ENCODE results near the gene CAB39L. TPM values are rescaled to one million over a fixed set of nuclear protein-coding genes. Genes with fewer than 3 reads are reported as not detected.
"Not testable (repeated sequence)": the region's sequence is repeated elsewhere in the genome, so short reads cannot be mapped to it uniquely, and the experiment has no call there.

Gene CAB39L
- total RNA-seq, 1 donor from 2014 or later = 6.8 TPM

DNA sequence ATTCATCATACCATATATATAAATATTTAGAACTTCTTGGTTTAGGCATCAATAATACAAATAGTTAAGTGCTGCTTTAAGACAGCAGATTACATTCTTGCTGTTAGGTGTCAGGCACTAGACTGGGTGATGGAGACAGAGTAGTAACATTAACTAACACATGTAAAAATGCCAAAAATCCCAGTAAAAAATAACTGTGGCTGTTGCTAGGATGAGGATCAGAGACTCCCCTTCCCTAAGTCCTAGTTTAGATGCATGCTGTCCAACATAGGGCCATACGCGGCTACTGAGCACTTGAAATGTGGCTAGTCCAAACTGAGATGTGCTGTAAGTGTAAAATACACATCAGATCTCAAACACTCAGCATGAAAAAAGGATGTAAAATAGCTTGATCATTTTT is 101.4 kb downstream of the CAB39L start:
- Histone ChIP-seq H3K4me1 (ENCODE audit: control insufficient read depth in 3 of 3, insufficient read depth in 3 of 3, low read length in 3 of 3) (no peaks in the 10 kb centered on the region), H3K27me3 (ENCODE audit: control insufficient read depth in 3 of 3, insufficient read depth in 3 of 3, low read length in 3 of 3) (no peaks in the 10 kb centered on the region), H3K9ac (ENCODE audit: low read depth in 1 of 3, low read length in 3 of 3) (no peak overlapping the region), H3K36me3 (ENCODE audit: control insufficient read depth in 3 of 3, insufficient read depth in 3 of 3, low read length in 3 of 3) (peaks cover 0 to 3% (median 2%) of the 10 kb centered on the region in 3 donors), H3K9me3 (ENCODE audit: control insufficient read depth in 3 of 3, low read length in 3 of 3) (no peaks in the 10 kb centered on the region), H3K4me3 (ENCODE audit: low read length in 3 of 3) (no peak overlapping the region), H3K27ac (ENCODE audit: low read depth, low read length) (no peak overlapping the region)

- Histone ChIP-seq H3K27ac (ENCODE audit: low read depth, low read length) (no peak overlapping the region), H3K27me3 (ENCODE audit: control insufficient read depth in 3 of 3, insufficient read depth in 3 of 3, low read length in 3 of 3) (no peaks in the 10 kb centered on the region), H3K4me3 (ENCODE audit: low read length in 3 of 3) (no peak overlapping the region), H3K4me1 (ENCODE audit: control insufficient read depth in 3 of 3, insufficient read depth in 3 of 3, low read length in 3 of 3) (no peaks in the 10 kb centered on the region), H3K9ac (ENCODE audit: low read depth in 1 of 3, low read length in 3 of 3) (no peak overlapping the region), H3K9me3 (ENCODE audit: control insufficient read depth in 3 of 3, low read length in 3 of 3) (no peaks in the 10 kb centered on the region), H3K36me3 (ENCODE audit: control insufficient read depth in 3 of 3, insufficient read depth in 3 of 3, low read length in 3 of 3) (peaks cover 0 to 3% (median 2%) of the 10 kb centered on the region in 3 donors)
These were observed 101.9 kb downstream of the CAB39L start for GRCh38 chr13:49341941-49342340.

GRCh38 chr13:49341517-49341916 is 102.3 kb downstream of the CAB39L start:
- Histone ChIP-seq H3K4me1 (ENCODE audit: control insufficient read depth in 3 of 3, insufficient read depth in 3 of 3, low read length in 3 of 3) (no peaks in the 10 kb centered on the region), H3K27me3 (ENCODE audit: control insufficient read depth in 3 of 3, insufficient read depth in 3 of 3, low read length in 3 of 3) (no peaks in the 10 kb centered on the region), H3K9me3 (ENCODE audit: control insufficient read depth in 3 of 3, low read length in 3 of 3) (no peaks in the 10 kb centered on the region), H3K9ac (ENCODE audit: low read depth in 1 of 3, low read length in 3 of 3) (no peak overlapping the region), H3K4me3 (ENCODE audit: low read length in 3 of 3) (no peak overlapping the region), H3K36me3 (ENCODE audit: control insufficient read depth in 3 of 3, insufficient read depth in 3 of 3, low read length in 3 of 3) (peaks cover 0 to 3% (median 2%) of the 10 kb centered on the region in 3 donors), H3K27ac (ENCODE audit: low read depth, low read length) (no peak overlapping the region)

DNA sequence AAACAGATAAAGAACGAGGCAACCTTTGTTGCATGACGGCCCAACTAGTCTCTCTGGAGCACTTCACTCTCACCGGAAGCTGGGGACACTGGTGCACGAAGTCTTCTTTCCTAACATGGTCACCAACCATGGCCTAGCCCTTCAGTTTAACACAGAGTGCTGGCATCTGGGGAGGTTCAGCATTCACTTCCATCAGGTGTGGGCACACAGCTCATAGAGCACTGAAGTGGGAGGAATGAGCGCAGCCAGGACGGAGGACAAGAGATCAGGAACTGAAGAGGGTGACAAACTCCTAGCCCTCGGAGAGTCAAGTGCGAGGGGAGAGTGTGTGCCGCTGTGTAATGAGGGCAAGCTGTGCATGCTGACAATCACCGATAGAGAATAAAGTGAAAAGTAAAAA is 103.7 kb downstream of the CAB39L start:
- Histone ChIP-seq H3K4me3 (ENCODE audit: low read length in 3 of 3) (no peak overlapping the region), H3K27me3 (ENCODE audit: control insufficient read depth in 3 of 3, insufficient read depth in 3 of 3, low read length in 3 of 3) (no peaks in the 10 kb centered on the region), H3K4me1 (ENCODE audit: control insufficient read depth in 3 of 3, insufficient read depth in 3 of 3, low read length in 3 of 3) (no peaks in the 10 kb centered on the region), H3K9me3 (ENCODE audit: control insufficient read depth in 3 of 3, low read length in 3 of 3) (no peaks in the 10 kb centered on the region), H3K9ac (ENCODE audit: low read depth in 1 of 3, low read length in 3 of 3) (no peak overlapping the region), H3K36me3 (ENCODE audit: control insufficient read depth in 3 of 3, insufficient read depth in 3 of 3, low read length in 3 of 3) (peaks cover 0 to 3% (median 2%) of the 10 kb centered on the region in 3 donors), H3K27ac (ENCODE audit: low read depth, low read length) (no peak overlapping the region)

GRCh38 chr13:49336655-49337054 is 107.2 kb downstream of the CAB39L start:
- H3K4me1 ChIP-seq (ENCODE audit: control insufficient read depth in 3 of 3, insufficient read depth in 3 of 3, low read length in 3 of 3) = no peaks in the 10 kb centered on the region
- H3K4me3 ChIP-seq (ENCODE audit: low read length in 3 of 3) = no peak overlapping the region
- H3K36me3 ChIP-seq (ENCODE audit: control insufficient read depth in 3 of 3, insufficient read depth in 3 of 3, low read length in 3 of 3) = peaks cover 0 to 3% (median 2%) of the 10 kb centered on the region in 3 donors
- no peaks in the 10 kb centered on the region for H3K9me3 ChIP-seq (ENCODE audit: control insufficient read depth in 3 of 3, low read length in 3 of 3)
- H3K27ac ChIP-seq (ENCODE audit: low read depth, low read length) = no peak overlapping the region
- no peaks in the 10 kb centered on the region for H3K27me3 ChIP-seq (ENCODE audit: control insufficient read depth in 3 of 3, insufficient read depth in 3 of 3, low read length in 3 of 3)
- H3K9ac ChIP-seq (ENCODE audit: low read depth in 1 of 3, low read length in 3 of 3) = no peak overlapping the region

DNA sequence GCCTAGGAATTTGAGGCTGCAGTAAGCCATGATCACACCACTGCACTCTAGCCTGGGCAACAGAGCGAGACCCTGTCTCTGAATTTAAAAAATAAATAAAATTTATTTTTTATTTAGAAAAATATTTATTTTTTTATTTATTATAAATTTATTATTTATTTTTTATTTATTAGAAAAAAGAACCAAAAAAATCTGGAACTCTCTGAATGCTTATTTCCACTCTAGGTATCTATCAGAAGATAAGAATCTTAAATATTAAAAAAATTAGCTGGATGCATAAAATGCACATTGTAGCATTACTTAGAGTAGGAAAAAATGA is 113.4 kb downstream of the CAB39L start:
- Histone ChIP-seq H3K4me1 (ENCODE audit: control insufficient read depth in 3 of 3, insufficient read depth in 3 of 3, low read length in 3 of 3) (no peaks in the 10 kb centered on the region), H3K27ac (ENCODE audit: low read depth, low read length) (no peak overlapping the region), H3K9me3 (ENCODE audit: control insufficient read depth in 3 of 3, low read length in 3 of 3) (no peaks in the 10 kb centered on the region), H3K36me3 (ENCODE audit: control insufficient read depth in 3 of 3, insufficient read depth in 3 of 3, low read length in 3 of 3) (peaks cover 0 to 2% (median 0%) of the 10 kb centered on the region in 3 donors), H3K9ac (ENCODE audit: low read depth in 1 of 3, low read length in 3 of 3) (no peak overlapping the region), H3K27me3 (ENCODE audit: control insufficient read depth in 3 of 3, insufficient read depth in 3 of 3, low read length in 3 of 3) (no peaks in the 10 kb centered on the region), H3K4me3 (ENCODE audit: low read length in 3 of 3) (no peak overlapping the region)

GRCh38 chr13:49329831-49330545 is 113.9 kb downstream of the CAB39L start:
- H3K9ac ChIP-seq (ENCODE audit: low read depth in 1 of 3, low read length in 3 of 3) = no peak overlapping the region
- H3K27ac ChIP-seq (ENCODE audit: low read depth, low read length) = no peak overlapping the region
- no peaks in the 10 kb centered on the region for H3K9me3 ChIP-seq (ENCODE audit: control insufficient read depth in 3 of 3, low read length in 3 of 3)
- H3K4me3 ChIP-seq (ENCODE audit: low read length in 3 of 3) = no peak overlapping the region
- no peaks in the 10 kb centered on the region for H3K27me3 ChIP-seq (ENCODE audit: control insufficient read depth in 3 of 3, insufficient read depth in 3 of 3, low read length in 3 of 3)
- H3K36me3 ChIP-seq (ENCODE audit: control insufficient read depth in 3 of 3, insufficient read depth in 3 of 3, low read length in 3 of 3) = peaks cover 0 to 2% (median 0%) of the 10 kb centered on the region in 3 donors
- H3K4me1 ChIP-seq (ENCODE audit: control insufficient read depth in 3 of 3, insufficient read depth in 3 of 3, low read length in 3 of 3) = no peaks in the 10 kb centered on the region

DNA sequence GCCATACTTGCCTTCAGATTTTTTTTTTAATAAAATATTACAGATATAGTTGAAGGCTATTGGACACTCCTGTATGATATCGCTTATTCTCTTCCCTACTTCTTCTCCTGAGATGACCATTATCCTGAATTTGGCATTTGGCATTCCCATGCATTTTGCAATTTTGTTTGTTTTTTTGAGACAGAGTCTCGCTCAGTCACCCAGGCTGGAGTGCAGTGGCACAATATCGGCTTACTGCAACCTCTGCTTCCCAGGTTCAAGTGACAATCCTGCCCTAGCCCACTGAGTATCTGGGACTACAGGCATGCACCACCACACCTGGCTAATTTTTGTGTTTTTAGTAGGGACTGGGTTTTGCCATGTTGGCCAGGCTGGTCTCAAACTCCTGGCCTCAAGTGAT is 116.7 kb downstream of the CAB39L start:
- H3K36me3 ChIP-seq (ENCODE audit: control insufficient read depth in 3 of 3, insufficient read depth in 3 of 3, low read length in 3 of 3); H3K4me1 ChIP-seq (ENCODE audit: control insufficient read depth in 3 of 3, insufficient read depth in 3 of 3, low read length in 3 of 3); H3K4me3 ChIP-seq (ENCODE audit: low read length in 3 of 3); H3K9ac ChIP-seq (ENCODE audit: low read depth in 1 of 3, low read length in 3 of 3); H3K9me3 ChIP-seq (ENCODE audit: control insufficient read depth in 3 of 3, low read length in 3 of 3); H3K27me3 ChIP-seq (ENCODE audit: control insufficient read depth in 3 of 3, insufficient read depth in 3 of 3, low read length in 3 of 3); H3K27ac ChIP-seq (ENCODE audit: low read depth, low read length): not testable (repeated sequence)

GRCh38 chr13:49326222-49326917 is 117.5 kb downstream of the CAB39L start:
- Histone ChIP-seq H3K27ac (ENCODE audit: low read depth, low read length) (no peak overlapping the region), H3K9ac (ENCODE audit: low read depth in 1 of 3, low read length in 3 of 3) (no peak overlapping the region), H3K4me1 (ENCODE audit: control insufficient read depth in 3 of 3, insufficient read depth in 3 of 3, low read length in 3 of 3) (no peaks in the 10 kb centered on the region), H3K36me3 (ENCODE audit: control insufficient read depth in 3 of 3, insufficient read depth in 3 of 3, low read length in 3 of 3) (peaks cover 0 to 2% (median 0%) of the 10 kb centered on the region in 3 donors), H3K9me3 (ENCODE audit: control insufficient read depth in 3 of 3, low read length in 3 of 3) (no peaks in the 10 kb centered on the region), H3K27me3 (ENCODE audit: control insufficient read depth in 3 of 3, insufficient read depth in 3 of 3, low read length in 3 of 3) (no peaks in the 10 kb centered on the region), H3K4me3 (ENCODE audit: low read length in 3 of 3) (no peak overlapping the region)

GRCh38 chr13:49323344-49323743 is 120.5 kb downstream of the CAB39L start:
- Histone ChIP-seq H3K9me3 (ENCODE audit: control insufficient read depth in 3 of 3, low read length in 3 of 3) (no peaks in the 10 kb centered on the region), H3K4me1 (ENCODE audit: control insufficient read depth in 3 of 3, insufficient read depth in 3 of 3, low read length in 3 of 3) (no peaks in the 10 kb centered on the region), H3K27me3 (ENCODE audit: control insufficient read depth in 3 of 3, insufficient read depth in 3 of 3, low read length in 3 of 3) (no peaks in the 10 kb centered on the region), H3K9ac (ENCODE audit: low read depth in 1 of 3, low read length in 3 of 3) (no peak overlapping the region), H3K27ac (ENCODE audit: low read depth, low read length) (no peak overlapping the region), H3K36me3 (ENCODE audit: control insufficient read depth in 3 of 3, insufficient read depth in 3 of 3, low read length in 3 of 3) (no peaks in the 10 kb centered on the region), H3K4me3 (ENCODE audit: low read length in 3 of 3) (no peak overlapping the region)
